HUES64 (cell line): ENCODE results near the gene TRIP11.

ENCODE experiments used
- H3K27ac ChIP-seq: 2 replicates; pipeline ENCODE4 v1.7.0; 2013; ENCODE audit warnings: low read depth, low read length, inconsistent platforms
- H3K27me3 ChIP-seq: 2 replicates; pipeline ENCODE4 v1.6.1; 2013; ENCODE audit warnings: mild to moderate bottlenecking, low read length; ENCODE audit not compliant: insufficient read depth
- H3K36me3 ChIP-seq: 2 replicates; pipeline ENCODE4 v1.6.1; 2013; ENCODE audit warnings: mild to moderate bottlenecking, low read length; ENCODE audit not compliant: insufficient read depth
- H3K4me1 ChIP-seq: 2 replicates; pipeline ENCODE4 v1.6.1; 2013; ENCODE audit warnings: mild to moderate bottlenecking, low read length, moderate library complexity; ENCODE audit not compliant: insufficient read depth
- H3K4me3 ChIP-seq: 2 replicates; pipeline ENCODE4 v1.5.1; 2013; ENCODE audit warnings: mild to moderate bottlenecking, low read length, moderate library complexity
- H3K9ac ChIP-seq: 2 replicates; pipeline ENCODE4 v1.6.1; 2013; ENCODE audit warnings: mild to moderate bottlenecking, low read depth, low read length
- H3K9me3 ChIP-seq: 2 replicates; pipeline ENCODE4 v1.6.1; 2013; ENCODE audit warnings: low read depth, low read length; ENCODE audit not compliant: insufficient read depth
- WGBS: fragments of 150-250, 120-280 bp; methylation state at CpG from one replicate; pipeline ENCODE4 v1.1.7; 2013; ENCODE audit warnings: missing lambda C conversion rate; 5-methylcytosine and 5-hydroxymethylcytosine counted together

TRIP11 gene

GRCh38 chr14:91977884-91978283, 62.0 kb downstream of the TRIP11 start:
- no peaks in the 10 kb centered on the region for H3K4me1 ChIP-seq
- no peak overlapping the region for H3K27ac ChIP-seq
- no peak overlapping the region for H3K9ac ChIP-seq
- H3K9me3 ChIP-seq: no peaks in the 10 kb centered on the region
- no peaks in the 10 kb centered on the region for H3K27me3 ChIP-seq
- H3K4me3 ChIP-seq: no peak overlapping the region
- 96% methylated on average over 5 of the region's 5 CpGs for WGBS
- H3K36me3 ChIP-seq: peaks cover 36% of the 10 kb centered on the region

DNA sequence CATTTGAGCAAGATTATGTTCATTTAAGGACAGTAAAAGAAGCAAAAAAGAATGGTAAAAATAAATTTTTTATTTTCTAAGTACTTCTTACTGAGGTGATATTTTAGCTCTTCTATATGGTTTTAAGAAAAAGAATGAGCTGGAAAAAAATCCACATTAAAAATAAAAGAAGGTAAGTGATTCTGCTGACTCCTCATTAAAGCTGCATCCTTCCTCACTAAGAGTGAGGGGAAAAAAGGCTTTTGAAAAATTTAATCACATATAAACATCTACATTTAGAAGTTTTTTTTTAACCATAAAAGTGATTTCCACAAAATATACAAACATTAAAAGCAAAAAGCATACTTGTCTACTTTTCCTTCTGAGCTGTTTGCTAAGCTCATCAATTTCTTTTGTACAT, 64.1 kb downstream of the TRIP11 start:
- Histone ChIP-seq H3K27ac (no peak overlapping the region), H3K4me3 (no peak overlapping the region), H3K4me1 (no peaks in the 10 kb centered on the region), H3K9me3 (no peaks in the 10 kb centered on the region), H3K9ac (no peak overlapping the region), H3K36me3 (peaks cover 56% of the 10 kb centered on the region), H3K27me3 (no peaks in the 10 kb centered on the region)

GRCh38 chr14:91971188-91971778, 68.6 kb downstream of the TRIP11 start:
- no peak overlapping the region for H3K4me3 ChIP-seq
- H3K27ac ChIP-seq: no peak overlapping the region
- H3K9ac ChIP-seq: no peak overlapping the region
- WGBS: 92% methylated on average over 2 of the region's 2 CpGs
- no peaks in the 10 kb centered on the region for H3K9me3 ChIP-seq
- H3K27me3 ChIP-seq: no peaks in the 10 kb centered on the region
- no peaks in the 10 kb centered on the region for H3K4me1 ChIP-seq
- peaks cover 79% of the 10 kb centered on the region for H3K36me3 ChIP-seq

DNA sequence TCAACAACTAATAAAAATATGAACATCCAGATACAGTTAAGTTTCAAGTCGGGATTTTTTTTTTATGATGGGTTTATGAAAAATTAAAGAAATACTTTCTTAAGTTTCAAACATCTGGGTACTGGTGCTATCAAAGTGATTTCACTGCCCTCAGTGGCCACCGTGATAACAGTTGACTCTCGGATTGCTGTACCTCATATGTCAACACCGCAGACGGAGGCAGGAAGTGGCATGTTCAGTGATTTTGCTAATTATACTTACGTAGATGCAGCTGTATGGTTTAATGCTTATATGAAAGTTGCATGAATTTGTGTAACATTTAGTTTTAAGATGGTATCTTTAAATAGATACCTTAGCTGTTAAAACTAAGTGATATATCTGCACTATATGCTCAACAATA, 71.6 kb downstream of the TRIP11 start:
- no peaks in the 10 kb centered on the region for H3K4me1 ChIP-seq
- H3K27me3 ChIP-seq: no peaks in the 10 kb centered on the region
- peaks cover 56% of the 10 kb centered on the region for H3K36me3 ChIP-seq
- WGBS: 94% methylated on average over 5 of the region's 6 CpGs
- H3K27ac ChIP-seq: no peak overlapping the region
- H3K9ac ChIP-seq: no peak overlapping the region
- no peaks in the 10 kb centered on the region for H3K9me3 ChIP-seq
- H3K4me3 ChIP-seq: no peak overlapping the region

- H3K36me3 ChIP-seq: peaks cover 27% of the 10 kb centered on the region
- no peak overlapping the region for H3K9ac ChIP-seq
- WGBS: 87% methylated on average over 4 of the region's 4 CpGs
- no peaks in the 10 kb centered on the region for H3K4me1 ChIP-seq
- H3K27me3 ChIP-seq: no peaks in the 10 kb centered on the region
- H3K9me3 ChIP-seq: no peaks in the 10 kb centered on the region
- H3K4me3 ChIP-seq: no peak overlapping the region
- H3K27ac ChIP-seq: no peak overlapping the region
These were observed 75.1 kb downstream of the TRIP11 start for GRCh38 chr14:91964724-91965123.

DNA sequence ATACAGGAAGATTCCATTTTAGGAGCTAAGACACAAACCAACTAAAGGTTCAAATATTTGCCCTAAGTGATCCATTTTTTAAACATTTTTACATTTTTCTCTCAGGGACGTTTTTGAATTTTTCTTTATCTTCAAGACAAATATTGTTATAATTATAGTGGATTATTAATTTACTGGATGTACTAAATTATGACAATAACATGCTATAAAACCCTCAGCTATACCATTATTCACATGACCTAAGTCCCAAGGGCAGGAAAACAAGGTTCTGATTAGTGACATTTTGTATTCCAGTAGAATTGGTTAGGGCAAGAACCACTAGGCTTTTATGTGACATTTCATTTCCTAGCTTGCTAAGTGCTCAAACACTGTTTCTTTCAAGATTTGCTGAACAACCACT, 75.8 kb downstream of the TRIP11 start:
- H3K9me3 ChIP-seq: no peaks in the 10 kb centered on the region
- no CpG with 5 or more reads among the region's 1 CpG for WGBS
- H3K36me3 ChIP-seq: peaks cover 20% of the 10 kb centered on the region
- no peak overlapping the region for H3K27ac ChIP-seq
- H3K27me3 ChIP-seq: no peaks in the 10 kb centered on the region
- no peaks in the 10 kb centered on the region for H3K4me1 ChIP-seq
- H3K9ac ChIP-seq: no peak overlapping the region
- H3K4me3 ChIP-seq: no peak overlapping the region

DNA sequence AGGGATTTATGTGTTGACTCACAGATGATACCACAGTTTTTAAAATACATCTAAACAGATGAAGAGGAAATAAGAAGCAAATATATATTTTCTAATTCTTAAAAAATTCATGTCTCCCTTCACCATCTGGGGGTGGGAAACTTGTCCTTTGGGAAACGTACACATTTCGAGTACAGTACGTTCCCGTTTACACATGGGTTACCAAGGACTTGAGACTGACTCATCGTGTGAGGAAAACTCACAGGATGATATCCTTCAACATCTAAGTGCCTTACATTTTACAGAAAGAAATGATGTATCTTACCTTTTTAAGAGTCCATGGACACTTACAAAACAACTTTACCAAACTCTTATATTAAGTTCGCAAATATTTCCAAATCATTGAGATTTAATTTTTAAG, 76.4 kb downstream of the TRIP11 start:
- 95% methylated on average over 6 of the region's 6 CpGs for WGBS

DNA sequence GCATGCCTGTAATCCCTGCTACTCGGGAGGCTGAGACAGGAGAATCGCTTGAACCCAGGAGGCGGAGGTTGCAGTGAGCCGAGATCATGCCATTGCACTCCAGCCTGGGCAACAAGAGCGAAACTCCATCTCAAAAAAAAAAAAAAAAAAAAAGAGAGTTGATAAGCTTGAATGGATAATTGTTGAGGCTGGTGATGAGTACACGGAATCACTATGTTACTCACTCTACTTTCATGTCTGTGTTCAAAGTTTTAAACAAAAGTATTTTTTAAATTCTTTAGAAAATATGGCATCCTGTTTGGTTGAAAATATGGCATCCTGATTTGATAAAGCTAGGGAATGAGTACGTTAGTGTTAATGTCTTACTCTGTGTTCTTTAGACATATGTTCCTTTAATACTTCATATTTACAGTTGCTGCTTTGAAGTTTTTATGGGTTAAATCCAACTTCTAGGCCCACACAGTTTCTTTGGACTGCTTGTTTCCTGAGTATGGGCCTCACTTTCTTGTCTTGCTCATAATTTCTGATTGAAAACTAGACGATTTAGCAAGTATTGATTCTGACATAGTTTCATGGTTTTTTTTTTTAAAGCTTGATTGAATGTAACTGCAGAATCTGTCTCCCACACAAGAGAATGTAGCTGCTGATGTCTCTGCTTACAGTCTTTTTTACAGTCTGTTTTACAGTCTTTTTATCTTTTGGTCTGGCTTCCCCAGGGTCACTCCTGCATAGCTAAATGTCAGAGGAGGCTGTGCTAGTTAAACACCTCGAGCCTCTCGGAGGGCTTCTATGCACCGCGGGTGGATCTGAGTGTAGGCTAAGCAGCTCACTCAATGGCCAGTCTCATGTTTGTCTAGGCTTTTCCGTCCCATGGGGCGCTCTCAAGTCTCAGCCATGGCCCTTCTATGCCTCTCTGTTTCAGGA, 78.3 kb downstream of the TRIP11 start:
- Histone ChIP-seq H3K9ac (no peak overlapping the region), H3K9me3 (no peaks in the 10 kb centered on the region), H3K4me3 (no peak overlapping the region), H3K27me3 (no peaks in the 10 kb centered on the region), H3K27ac (no peak overlapping the region), H3K36me3 (0 out of 2 replicates have a peak, but pooled peaks cover 2% of the 10 kb centered on the region), H3K4me1 (no peaks in the 10 kb centered on the region)
- WGBS: 76% methylated on average over 8 of the region's 14 CpGs

More for the DNA sequence above, 76.4 kb downstream of the TRIP11 start:
- Histone ChIP-seq H3K27me3 (no peaks in the 10 kb centered on the region), H3K4me3 (no peak overlapping the region), H3K9me3 (no peaks in the 10 kb centered on the region), H3K27ac (no peak overlapping the region), H3K36me3 (peaks cover 15% of the 10 kb centered on the region), H3K4me1 (no peaks in the 10 kb centered on the region), H3K9ac (no peak overlapping the region)

DNA sequence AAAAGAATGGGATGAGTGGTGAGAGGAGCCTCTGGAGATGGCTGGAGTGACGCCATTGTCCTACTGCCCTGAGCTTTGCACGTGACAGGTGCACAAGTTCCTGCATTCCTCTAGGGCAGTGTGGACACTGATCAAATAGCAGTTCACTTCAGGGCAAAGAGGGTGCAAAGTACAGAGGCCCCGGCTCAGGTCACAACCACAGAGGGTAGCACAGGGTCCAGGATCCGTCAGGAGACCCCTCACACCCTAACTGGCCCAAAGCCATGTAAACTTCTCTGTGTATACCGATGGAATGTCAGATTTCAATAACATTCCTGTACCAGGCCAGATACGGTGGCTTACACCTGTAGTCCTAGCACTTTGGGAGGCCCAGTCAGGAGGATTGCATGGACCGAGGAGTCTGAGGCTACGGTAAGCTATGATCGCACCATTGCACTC, 82.0 kb downstream of the TRIP11 start:
- H3K27me3 ChIP-seq: no peaks in the 10 kb centered on the region
- H3K27ac ChIP-seq: no peak overlapping the region
- no peak overlapping the region for H3K4me3 ChIP-seq
- 93% methylated on average over 9 of the region's 9 CpGs for WGBS
- no peaks in the 10 kb centered on the region for H3K36me3 ChIP-seq
- no peaks in the 10 kb centered on the region for H3K9me3 ChIP-seq
- no peak overlapping the region for H3K9ac ChIP-seq
- H3K4me1 ChIP-seq: no peaks in the 10 kb centered on the region

DNA sequence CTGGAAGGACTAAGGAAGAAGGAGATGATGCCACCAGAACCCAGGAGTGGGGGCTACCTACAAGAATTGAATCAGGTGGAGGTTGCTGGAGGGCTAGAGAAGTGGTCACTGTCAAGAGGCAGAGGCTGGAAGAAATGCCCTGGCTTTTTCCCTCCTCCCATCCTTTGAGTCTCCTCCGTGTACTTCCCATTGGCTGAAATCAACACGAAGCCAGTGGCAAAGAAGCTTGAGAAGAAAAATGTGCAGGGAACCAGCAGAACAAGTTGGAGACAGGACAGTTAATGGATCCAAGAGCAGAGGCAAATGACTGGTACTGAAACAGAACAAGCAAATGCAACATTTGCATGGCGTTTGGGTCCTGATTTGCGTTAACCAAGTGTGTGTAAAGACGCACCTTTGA, 83.2 kb downstream of the TRIP11 start:
- H3K27me3 ChIP-seq: no peaks in the 10 kb centered on the region
- no peak overlapping the region for H3K9ac ChIP-seq
- no peaks in the 10 kb centered on the region for H3K4me1 ChIP-seq
- no peak overlapping the region for H3K4me3 ChIP-seq
- no peak overlapping the region for H3K27ac ChIP-seq
- no peaks in the 10 kb centered on the region for H3K36me3 ChIP-seq
- 69% methylated on average over 5 of the region's 5 CpGs for WGBS
- no peaks in the 10 kb centered on the region for H3K9me3 ChIP-seq

GRCh38 chr14:91955168-91955567, 84.7 kb downstream of the TRIP11 start:
- H3K27ac ChIP-seq: no peak overlapping the region
- H3K27me3 ChIP-seq: no peaks in the 10 kb centered on the region
- no peaks in the 10 kb centered on the region for H3K36me3 ChIP-seq
- H3K9me3 ChIP-seq: no peaks in the 10 kb centered on the region
- WGBS: 85% methylated on average over 1 of the region's 1 CpG
- H3K4me1 ChIP-seq: no peaks in the 10 kb centered on the region
- no peak overlapping the region for H3K4me3 ChIP-seq
- no peak overlapping the region for H3K9ac ChIP-seq
